Stimulated activated naive CD4-positive, alpha-beta T cell treated with Interleukin-2 at 50 U/mL for 16 hours (primary cell): ENCODE measurements around the gene IQGAP3.

Experiments used
- DNase-seq: peaks from one replicate; lab custom pipeline; 2025; lab: John Stamatoyannopoulos, UW

Gene IQGAP3

GRCh38 chr1:156538711-156539440 is 33.5 kb downstream of the IQGAP3 start:
- DNase-seq, result no peak

- no peak for DNase-seq
Measured at GRCh38 chr1:156537027-156537426, 35.3 kb downstream of the IQGAP3 start.

- DNase-seq, result no peak
Measured at GRCh38 chr1:156534424-156535060, 37.8 kb downstream of the IQGAP3 start.

DNA sequence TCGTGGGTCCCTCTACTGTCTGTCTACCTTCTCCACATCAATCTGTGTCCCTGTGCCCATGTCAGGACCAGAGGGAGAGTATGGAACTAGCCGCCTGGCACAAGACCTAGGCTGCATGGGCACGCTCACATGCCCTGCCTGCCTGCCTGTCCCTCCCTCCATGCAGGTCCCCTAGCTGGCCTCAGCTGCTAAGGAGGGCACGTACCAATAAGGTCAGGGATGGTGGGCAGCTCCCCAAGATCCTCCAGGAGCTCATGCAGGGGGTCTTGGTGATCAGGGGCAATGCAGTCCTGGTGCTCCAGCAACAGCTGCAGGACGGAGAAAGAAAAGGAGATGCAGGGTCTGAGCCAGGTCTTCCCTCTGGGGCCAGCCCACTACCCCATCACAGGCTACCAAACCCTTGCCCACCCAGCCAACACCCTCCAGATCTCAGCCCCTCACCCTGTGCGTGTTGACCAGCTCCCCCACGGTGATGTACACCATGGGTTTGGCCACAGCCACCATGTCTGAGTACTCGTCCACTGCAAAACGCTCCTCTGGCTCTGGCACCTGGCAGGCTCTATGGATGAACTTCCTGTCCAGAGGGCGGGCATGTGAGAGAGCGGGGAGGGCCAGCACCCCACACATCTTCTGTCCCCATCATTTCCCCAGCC is 38.7 kb downstream of the IQGAP3 start:
- no peak for DNase-seq

GRCh38 chr1:156532374-156532773 is 40.0 kb downstream of the IQGAP3 start:
- no peak for DNase-seq

DNA sequence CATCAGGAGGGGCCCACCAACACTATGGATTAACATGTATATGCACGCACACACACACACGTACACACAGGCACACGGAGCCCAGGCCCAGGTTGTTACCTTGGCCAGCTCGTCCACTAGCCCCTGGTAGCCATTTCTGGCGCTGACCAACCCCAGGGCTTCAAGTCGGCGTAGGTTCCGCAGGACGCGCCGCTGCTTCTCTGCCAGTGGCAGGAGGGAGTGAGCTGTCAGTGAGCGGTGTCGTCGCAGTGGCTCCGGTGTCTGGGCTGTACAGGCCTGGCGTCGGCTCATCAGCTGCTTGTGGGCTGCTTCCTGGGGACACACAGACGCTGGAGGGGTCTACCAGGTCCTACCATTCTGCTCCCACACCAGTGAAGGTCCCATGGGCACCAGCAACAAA is 42.4 kb downstream of the IQGAP3 start:
- no peak for DNase-seq

- no peak for DNase-seq
Measured at GRCh38 chr1:156528875-156529425, 43.4 kb downstream of the IQGAP3 start.

DNA sequence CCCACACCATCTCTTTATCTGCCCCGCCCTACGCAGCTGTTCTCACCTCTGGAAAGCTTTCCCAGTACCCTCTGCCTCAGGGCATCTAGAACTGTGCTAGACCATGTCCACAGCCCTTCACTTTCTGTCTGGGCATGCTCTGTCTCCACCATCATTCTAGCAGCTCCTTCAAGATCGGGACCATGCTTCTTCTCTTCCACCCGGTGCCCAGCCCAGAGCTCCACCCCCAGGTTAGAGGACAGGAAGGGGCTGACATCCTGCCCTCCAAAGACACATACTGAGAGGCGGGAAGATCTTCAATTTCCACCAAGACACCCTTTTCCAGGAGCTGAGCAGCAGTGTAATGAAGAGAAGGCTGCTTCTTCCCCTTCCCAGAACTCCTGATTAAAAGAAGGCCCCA is 44.1 kb downstream of the IQGAP3 start:
- DNase-seq, result no peak

- DNase-seq, result no peak
Measured at GRCh38 chr1:156527584-156527983, 44.8 kb downstream of the IQGAP3 start.

- no peak for DNase-seq
Measured at GRCh38 chr1:156525856-156526489, 46.4 kb downstream of the IQGAP3 start.

- DNase-seq, result no peak
Measured at GRCh38 chr1:156525071-156525501, 47.3 kb downstream of the IQGAP3 start.

GRCh38 chr1:156524481-156524869 is 47.9 kb downstream of the IQGAP3 start:
- DNase-seq, result no peak

GRCh38 chr1:156523801-156524480 is 48.4 kb downstream of the IQGAP3 start:
- DNase-seq, result no peak

DNA sequence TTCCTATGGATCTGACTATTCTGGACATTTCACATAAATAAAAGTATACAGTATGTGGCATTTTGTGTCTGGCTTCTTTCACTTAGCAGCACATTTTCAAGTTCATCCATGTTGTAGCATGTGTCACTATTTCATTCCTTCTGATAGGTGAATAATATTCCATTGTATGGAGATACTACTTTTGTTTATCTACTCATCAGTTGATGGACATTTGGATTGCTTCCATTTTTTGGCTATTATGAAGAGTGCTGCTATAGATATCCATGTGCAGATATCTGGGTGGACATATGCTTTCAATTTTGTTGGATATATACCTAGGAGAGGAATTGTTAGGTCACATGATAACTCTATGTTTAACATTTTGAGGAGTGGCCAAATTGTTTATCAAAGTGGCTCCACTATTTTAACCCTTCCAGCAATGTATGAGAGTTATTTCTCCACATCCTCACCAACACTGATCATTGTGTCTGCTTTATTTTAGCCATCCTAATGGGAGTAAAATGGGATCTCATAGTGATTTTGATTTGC is 49.9 kb downstream of the IQGAP3 start:
- DNase-seq, result no peak

GRCh38 chr1:156517748-156518147 is 54.6 kb downstream of the IQGAP3 start:
- DNase-seq, result no peak

DNA sequence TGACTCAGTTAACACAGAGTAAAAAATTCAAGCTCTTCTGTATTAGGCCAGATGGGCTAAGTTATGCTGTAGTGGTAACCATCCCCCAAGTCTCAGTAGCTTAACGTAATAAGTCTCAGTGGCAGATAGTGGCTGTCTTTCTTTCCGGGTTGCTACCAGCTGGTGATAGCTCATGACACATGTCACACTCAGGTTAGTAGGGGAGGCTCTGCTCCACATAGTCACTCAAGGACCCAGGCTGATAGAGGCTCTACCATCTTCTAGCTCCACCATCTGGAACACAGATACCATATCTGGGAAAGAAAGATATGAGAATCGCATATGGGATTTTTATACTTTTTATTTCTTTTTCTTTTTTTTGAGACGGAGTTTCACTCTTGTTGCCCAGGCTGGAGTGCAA is 55.5 kb downstream of the IQGAP3 start:
- no peak for DNase-seq

DNA sequence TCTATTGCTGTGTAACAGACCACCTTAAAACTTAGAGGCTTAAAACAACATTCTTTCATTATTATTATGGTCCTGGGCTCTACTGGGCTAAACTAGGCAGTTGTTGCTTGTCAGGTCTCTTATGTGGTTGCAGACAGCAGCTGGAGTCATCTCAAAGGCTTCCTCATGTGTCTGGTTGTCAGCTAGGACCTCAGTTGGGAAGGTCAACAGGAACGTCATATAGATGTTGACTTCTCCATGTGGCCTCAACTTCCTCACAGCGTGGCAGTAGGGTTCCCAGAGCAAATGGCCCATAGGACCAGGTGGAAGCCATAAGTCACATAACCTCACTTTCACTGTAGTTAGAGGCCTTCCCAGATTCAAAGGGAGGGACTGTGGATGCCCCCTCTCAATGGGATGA is 56.4 kb downstream of the IQGAP3 start:
- DNase-seq, result no peak

- no peak for DNase-seq
Measured at GRCh38 chr1:156513185-156513584, 59.2 kb downstream of the IQGAP3 start.

GRCh38 chr1:156511644-156512043 is 60.7 kb downstream of the IQGAP3 start:
- DNase-seq, result peak; percentile 22

DNA sequence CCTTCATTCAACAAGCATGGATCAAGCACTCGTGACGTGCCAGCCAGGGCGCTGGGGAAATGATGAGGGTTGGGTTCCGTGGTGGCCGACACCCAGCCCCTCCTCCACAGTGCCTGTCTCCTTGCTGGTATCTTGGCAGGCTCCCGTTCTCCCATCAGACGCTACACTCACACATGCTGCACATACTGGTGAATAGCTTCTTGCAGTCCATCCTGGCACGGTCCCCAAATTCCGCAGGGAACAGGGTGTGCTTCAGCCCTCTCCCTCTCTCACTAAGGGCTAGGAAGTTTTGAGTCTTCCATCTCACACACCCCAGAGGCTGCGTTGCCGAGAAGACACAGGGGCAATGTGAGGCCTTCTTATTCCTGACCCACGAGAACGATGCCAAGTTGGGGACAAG is 61.7 kb downstream of the IQGAP3 start:
- DNase-seq, result no peak

GRCh38 chr1:156509424-156510034 is 62.8 kb downstream of the IQGAP3 start:
- no peak for DNase-seq
